Activated CD8-positive, alpha-beta memory T cell treated with anti-CD3 and anti-CD28 coated beads, Interleukin-2, amount 50 U/mL, for 1 hour (primary cell): ENCODE data around the gene ELFN1.

Experiments
- DNase-seq: peaks from one replicate; pipeline ENCODE4 v3.0.0-alpha.2; 2020; ENCODE audit errors: extremely low read depth

The ELFN1 gene

DNA sequence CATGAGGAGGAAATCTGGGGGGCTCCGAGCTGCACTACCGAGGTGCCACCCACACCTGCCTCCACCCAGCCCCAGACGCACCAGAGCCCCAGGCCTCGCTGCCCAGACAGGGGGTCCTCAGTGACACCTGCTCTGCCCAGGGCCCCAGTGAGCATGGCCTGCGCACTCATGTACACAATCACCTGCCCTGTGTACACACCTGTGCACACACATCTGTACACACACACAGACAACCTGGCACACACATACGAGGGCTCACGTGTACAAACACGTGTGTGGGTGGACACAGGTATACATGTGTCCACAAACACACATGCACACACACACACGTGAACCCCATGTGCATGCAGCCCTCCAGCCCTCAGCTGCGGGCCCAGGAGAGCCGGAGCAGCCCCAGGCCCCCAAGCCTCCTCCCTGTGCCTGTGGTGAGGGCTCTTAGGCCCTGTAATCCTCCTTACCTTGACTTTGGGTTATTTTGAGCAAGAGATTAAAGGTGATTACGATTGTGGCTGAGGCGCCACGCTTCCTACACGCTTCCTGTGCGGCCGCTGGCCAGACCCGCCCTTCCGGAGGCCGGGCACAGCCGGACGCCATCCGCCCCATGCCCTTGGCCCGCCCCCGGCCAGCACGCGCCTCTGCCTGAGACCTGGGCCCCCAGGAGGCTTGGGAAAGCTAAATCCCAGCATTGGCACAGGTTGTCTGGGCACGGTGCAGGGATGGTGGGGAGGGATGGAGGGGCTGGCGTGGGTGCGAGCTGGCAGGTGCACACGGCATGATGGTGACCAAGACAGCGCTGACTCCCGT, 71.9 kb downstream of the ELFN1 start:
- DNase-seq: no peak

DNA sequence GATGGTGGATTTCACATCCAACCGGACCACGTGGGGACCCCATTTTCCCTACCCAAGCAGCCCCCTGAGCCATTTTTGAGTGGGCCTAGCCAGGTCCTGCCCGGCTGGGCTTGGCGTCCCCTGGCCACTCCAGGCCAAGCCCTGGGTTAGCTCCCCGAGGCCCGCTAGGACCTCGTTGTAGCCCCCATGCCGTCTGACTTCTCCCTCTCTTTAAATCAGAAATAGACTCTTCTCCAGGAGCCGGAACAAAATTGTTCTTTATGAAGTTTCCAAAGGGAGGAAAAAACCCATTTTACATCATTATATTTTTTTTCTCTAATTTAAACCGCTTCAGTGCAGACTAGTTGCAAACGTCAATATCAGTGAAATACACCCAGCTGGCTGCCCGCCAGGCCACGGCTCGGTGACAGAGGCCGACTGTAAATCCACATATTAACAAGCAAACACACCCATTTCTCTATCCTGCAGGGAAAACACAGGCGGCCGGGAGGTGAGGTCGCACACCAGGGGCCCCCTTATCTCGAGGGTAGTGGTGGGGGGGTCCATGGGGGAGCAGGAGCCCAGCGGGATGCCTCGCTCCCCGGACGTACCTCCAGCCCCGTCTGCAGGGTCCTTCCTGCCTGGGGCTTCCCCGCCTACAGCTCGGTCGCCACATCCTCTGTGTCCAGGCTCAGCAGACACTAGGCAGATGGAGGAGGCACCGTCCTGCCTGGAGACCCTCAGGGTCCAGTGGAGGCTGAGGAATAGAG, 72.7 kb downstream of the ELFN1 start:
- DNase-seq: no peak

DNA sequence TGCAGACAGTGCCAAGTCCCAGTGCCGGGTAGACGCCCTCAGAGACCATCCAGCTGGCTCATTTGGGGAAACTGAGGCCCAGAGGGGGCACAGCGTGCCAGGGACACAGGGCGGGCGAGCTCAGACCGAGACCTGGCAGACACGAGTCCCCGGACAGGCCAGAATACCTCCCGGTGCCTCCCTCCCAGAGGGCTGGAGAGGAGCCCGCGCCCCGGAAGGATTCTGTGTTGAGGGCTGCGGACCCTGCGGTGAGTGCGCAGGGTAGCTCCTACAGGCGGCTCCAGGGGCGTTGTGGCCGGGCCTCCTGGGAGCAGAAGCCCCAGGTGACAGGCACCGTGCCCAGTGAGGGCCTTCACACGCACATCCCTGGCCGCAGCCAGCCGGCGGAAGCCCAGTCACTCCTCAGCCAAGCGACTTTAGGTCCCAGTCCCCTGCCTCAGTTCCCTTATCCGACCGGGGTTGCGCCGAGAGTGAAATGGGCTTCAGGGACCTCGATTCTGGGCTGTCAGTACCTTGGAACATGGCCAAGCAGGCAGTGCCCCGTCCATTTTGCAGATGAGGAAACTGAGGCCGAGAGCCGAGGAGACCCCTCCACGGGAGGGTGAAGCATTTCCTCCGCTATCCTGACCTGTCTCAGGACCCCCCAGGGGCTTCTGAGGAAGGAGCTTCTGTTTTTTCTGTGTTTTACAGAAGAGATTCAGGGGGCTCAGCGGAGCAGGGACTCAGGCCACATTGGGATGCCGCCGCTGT, 73.6 kb downstream of the ELFN1 start:
- no peak for DNase-seq

DNA sequence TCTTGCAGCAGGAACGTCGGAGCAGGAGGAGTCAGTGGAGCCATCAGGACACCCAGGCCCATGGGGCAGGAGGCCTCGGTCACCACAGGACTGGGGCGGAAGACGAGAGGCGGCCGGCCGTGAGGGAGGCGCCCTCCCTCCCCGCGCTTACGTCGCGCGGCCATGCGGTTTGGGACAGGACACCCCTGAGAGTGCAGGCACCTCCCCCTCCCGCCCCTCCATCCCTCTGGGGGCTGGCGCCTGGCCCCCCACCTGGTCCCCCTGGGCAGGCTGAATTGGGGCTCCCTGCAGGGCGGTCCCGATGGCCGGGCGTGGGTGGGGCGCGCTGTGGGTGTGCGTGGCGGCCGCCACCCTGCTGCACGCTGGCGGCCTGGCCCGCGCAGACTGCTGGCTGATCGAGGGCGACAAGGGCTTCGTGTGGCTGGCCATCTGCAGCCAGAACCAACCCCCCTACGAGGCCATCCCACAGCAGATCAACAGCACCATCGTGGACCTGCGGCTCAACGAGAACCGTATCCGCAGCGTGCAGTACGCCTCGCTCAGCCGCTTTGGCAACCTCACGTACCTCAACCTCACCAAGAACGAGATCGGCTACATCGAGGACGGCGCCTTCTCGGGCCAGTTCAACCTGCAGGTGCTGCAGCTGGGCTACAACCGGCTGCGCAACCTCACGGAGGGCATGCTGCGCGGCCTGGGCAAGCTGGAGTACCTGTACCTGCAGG, 74.4 kb downstream of the ELFN1 start:
- DNase-seq: no peak

DNA sequence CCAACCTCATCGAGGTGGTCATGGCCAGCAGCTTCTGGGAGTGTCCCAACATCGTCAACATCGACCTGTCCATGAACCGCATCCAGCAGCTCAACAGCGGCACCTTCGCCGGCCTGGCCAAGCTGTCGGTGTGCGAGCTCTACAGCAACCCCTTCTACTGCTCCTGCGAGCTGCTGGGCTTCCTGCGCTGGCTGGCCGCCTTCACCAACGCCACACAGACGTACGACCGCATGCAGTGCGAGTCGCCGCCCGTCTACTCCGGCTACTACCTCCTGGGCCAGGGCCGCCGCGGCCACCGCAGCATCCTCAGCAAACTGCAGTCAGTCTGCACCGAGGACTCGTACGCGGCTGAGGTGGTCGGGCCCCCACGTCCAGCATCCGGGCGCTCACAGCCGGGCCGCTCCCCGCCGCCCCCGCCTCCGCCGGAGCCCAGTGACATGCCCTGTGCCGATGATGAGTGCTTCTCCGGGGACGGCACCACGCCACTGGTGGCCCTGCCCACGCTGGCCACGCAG, 75.0 kb downstream of the ELFN1 start:
- DNase-seq: no peak

DNA sequence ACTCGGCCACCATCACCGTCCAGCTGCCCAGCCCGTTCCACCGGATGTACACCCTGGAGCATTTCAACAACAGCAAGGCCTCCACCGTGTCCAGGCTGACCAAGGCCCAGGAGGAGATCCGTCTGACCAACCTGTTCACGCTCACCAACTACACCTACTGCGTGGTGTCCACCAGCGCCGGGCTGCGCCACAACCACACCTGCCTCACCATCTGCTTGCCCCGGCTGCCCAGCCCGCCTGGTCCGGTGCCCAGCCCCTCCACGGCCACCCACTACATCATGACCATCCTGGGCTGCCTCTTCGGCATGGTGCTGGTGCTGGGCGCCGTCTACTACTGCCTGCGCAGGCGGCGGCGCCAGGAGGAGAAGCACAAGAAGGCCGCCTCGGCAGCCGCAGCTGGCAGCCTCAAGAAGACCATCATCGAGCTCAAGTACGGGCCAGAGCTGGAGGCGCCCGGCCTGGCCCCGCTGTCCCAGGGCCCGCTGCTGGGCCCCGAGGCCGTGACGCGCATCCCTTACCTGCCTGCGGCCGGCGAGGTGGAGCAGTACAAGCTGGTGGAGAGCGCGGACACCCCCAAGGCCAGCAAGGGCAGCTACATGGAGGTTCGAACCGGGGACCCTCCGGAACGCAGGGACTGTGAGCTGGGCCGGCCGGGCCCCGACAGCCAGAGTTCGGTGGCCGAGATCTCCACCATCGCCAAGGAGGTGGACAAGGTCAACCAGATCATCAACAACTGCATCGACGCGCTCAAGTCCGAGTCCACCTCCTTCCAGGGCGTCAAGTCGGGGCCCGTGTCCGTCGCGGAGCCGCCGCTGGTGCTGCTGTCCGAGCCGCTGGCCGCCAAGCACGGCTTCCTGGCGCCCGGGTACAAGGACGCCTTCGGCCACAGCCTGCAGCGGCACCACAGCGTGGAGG, 75.8 kb downstream of the ELFN1 start:
- no peak for DNase-seq

DNA sequence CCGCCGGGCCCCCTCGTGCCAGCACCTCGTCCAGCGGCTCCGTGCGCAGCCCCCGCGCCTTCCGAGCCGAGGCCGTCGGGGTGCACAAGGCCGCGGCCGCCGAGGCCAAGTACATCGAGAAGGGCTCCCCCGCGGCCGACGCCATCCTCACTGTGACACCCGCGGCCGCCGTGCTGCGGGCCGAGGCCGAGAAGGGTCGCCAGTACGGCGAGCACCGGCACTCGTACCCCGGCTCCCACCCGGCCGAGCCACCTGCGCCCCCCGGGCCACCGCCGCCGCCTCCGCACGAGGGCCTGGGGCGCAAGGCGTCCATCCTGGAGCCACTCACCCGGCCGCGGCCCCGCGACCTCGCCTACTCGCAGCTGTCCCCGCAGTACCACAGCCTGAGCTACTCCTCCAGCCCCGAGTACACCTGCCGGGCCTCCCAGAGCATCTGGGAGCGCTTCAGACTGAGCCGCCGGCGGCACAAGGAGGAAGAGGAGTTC, 76.5 kb downstream of the ELFN1 start:
- no peak for DNase-seq

DNA sequence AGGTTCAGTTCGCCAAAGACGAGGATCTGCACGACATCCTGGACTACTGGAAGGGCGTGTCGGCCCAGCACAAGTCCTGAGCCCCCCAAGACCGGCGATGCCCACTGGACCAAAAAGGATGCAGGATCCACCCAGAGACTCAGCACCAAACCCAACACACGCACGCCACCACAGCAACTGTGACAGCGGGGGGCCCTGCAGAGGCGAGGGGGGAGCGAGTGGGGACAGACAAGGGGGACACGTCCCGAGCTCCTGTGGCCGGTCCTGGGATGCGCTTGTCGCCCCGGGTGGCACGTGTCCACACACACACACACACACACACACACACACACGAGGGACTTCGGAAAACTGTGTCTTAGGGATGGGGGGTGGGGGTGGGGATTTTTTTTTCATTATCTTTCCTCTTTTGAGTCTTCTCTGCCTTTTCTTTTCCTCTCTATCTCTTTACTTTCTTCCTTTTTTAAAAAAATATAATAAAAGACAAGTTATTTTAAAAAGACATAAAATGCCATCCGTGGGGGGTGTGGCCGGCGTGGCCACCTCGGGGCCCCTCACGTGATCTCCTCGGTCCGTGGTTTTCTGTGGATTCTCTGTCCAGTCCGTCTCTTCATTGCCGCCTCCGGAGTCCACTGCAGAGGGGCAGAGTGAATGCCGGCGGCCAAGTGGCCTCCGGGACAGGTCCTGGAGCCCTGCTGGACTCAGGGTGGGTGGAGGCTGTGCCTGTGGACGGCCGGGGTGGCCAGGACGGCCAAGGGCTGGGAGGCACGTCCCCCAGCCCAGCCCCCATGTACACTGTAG, 77.1 kb downstream of the ELFN1 start:
- no peak for DNase-seq

DNA sequence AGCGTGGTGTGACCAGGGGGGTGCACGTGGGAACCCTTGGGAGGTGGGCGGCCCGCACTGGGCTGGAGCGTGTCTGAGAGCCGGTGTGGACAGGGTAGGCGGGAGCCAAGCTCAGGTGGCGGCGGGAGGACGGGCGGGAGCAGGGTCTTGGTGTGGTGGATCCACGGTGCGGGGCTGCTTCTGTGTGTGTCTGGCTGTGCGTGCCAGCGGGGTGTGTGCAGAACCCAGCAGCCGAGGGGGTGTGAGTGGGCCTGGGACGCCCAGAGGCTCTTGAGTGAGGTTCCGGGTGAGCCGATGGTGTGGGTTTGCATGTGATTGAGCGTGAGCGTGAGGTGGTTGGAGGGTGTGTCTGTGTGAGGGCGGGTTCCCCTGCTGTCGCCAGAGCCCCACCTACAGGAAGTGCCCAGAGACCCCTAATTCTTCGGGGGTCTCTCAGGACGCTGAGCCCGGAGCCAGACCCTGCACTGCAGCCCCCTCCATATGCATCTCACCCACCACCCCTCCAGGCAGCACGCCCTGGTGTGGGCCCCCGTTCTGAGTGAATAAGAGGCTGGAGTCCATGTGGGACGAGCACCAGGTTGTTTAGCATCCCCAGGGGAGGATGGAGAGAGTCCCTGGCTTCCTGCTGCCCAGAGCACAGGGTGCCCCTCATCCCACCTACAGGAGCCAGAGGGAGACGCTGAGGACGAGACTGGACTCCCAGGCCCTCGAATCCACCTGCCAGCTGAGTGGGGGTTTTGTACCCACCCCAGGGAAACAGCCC, 78.2 kb downstream of the ELFN1 start:
- DNase-seq: no peak

DNA sequence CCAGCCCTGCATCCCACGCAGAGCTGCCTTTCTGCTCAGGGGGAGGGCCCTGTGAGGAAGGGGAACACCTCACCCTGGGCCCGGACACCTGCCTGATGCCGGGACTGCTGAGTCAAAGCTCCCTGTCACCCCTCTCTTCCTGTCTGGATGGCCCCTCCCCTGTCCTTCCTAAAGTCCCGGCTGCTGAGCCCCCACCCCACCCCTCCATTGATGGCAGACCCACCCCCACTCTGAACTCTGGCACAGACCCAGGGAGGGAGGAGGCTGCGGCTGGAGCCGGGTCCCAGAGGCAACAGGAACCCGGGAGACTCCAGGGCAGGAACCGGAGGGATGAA, 78.7 kb downstream of the ELFN1 start:
- DNase-seq: no peak

DNA sequence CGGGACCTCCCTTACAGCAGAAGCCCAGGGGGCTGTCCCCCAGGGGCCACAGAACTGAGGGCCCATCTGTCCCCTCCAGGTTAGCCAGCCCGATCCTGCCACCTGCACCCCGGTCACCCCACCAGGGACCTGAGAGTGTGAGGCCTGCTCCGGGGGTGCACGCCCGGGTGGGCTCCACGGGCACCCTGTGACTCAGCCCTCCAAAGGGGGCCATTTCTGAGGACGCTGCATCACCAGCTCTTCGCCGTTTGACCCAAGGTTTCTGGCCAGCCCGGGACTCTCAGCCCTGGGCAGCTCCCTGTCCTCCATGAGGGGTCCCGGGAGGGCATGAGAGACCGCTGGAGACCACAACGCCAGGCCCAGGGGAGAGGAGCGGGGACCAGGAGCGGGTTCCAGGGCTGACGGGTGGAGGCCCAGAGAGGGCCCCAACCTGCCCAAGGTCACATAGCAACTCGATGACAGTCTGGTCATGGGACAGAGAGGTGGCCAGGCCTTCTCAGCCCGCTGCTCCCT, 79.3 kb downstream of the ELFN1 start:
- no peak for DNase-seq

DNA sequence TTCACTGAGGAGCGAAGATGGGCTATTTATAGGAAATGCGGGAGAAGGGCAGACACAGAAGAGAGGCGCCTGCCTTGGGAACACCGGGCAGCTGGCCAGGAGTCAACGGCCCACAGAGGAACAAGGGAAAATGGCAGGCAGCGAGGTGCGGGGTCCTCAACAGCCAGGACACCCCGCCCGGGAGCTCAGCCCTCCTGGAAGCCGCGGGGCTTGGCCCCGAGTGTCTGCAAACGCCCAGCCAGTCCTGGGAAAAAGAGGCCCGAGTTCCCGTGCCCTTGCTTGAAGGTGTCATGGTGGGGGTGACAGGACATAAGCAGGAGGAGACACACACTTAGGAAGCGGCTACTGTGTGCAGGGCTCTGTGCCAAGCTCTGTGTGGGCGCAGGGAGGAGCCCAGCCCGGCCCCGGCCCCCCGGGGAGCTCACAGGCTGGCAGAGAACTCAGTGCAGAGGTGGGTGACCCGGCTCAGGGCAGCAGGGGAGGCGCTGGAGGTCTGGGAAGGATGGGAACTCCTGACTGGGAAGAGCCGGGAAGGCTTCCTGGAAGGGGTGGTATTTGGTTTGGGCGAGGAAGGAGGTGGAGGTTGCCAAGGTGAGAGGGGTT, 79.9 kb downstream of the ELFN1 start:
- no peak for DNase-seq

DNA sequence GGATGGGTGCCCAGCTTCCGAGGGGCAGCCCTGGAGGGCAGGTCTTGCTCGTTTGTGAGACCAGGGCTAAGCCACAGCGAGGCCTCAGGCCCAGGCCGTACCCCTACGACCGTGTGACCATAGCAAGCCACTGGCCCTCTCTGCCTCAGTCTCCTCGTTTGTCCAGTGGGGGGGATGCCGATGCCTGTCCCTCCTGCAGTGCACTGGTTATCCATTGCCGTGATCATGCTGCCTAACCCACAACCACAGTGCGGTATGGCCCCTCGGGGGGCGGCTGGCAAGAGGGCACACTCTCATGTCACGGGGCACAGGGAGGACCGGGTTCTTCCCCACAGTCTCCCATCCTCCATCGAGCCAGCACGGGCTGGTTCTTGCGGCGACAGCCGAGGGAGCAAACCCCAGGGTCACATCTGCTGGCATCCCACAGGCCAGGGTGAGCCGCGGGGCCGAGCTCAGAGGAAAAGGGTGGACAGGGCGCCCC, 80.5 kb downstream of the ELFN1 start:
- no peak for DNase-seq

DNA sequence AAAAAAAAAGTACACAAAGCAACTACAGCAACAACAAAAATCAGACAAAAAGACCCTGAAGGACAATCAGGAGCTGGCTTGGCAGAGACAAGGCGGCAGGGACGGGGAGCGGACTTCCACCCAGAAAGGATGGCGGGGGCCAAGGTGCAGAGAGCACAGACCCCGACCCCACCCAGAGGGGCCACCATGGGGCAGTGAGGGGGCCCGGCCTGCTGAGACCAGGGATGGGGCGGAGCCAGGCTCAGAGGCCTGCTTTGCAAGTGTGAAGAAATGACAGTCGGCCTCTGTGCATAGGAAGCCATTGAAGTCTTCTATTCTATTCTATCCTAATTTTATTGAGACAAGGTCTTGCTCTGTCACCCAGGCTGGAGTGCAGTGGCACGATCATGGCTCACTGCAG, 82.0 kb downstream of the ELFN1 start:
- no peak for DNase-seq

DNA sequence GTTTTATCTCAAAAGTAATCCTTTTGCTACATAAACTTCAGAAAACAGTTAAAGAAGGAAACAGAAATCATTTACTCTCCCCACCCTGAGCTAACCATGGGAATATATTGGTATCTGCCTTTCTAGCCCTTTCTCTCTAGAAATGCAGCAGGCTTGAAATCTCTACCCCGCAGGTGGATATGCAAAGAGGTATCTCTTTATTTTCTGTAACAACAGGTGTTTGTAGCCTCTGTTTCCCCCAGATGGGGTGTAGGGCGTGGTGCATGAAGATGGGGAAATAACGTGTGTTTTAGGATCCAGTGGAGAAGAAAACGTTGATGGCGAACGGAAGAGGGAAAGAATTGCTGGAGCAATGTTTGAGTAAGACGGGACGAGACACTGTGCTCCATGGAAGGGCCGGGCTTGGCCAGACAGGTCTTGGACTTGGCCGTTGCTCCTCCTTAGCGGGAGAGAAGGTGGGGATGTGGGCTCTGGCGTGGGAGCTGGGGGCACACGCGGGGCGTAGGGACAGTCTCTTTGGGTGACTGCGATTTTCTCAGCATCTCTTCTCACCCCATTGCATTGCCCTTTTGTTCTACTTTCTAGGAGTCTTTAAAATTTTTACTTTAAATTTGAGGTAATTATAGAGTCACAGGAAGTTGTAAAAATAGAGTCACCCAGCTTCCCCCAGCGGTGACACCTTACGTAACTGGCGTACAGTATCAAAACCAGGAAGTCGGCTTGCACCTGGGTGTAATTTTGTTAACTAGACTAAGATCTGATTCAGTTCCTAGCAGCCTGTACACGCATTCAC, 82.9 kb downstream of the ELFN1 start:
- DNase-seq: no peak

DNA sequence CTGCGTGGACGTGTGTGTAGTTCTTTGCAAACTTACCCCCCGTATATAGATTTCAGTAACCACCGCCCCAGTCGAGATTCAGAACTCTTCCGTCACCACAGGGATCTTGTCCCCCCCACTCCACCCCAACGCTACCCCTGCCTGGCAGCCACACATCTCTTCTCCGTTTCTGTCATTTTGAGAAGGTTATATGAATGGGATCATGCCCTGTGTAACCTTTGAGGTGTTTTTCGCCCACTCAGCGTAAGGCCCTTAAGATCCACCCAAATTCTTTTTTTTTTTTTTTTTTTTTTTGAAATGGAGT, 83.4 kb downstream of the ELFN1 start:
- no peak for DNase-seq

DNA sequence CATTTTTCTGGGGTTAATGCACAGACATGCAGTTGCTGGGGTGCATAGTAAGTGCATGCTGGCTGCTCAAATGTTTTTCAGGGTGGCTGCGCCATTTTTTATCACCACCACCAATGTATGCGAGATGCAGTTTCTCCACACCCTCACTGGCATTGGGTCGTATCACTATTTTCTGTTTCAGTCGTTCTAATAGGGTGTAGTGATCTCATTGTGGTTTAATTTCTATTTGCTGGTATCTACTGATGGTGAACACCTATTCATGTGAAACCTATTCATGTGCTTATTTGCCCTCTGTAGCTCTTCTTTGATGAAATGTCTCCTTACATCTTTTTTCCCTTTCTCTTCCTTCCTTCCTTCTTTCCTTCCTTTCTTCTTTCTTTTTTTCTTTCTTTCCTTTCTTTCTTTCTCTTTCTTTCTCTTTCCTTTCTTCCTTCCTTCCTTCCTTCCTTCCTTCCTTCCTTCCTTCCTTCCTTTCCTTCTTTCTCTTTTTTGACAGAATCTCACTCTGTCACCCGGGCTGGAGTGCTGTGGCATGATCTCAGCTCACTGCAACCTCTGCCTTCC, 84.3 kb downstream of the ELFN1 start:
- DNase-seq: no peak
